Ascending aorta (tissue), 2 donors: Measurements from ENCODE around the gene SERTAD3. TPM values are rescaled to one million over a fixed set of nuclear protein-coding genes. Genes with fewer than 3 reads are reported as not detected.

Source experiments
- DNase-seq, 2 donors: peaks; one replicate each; pipeline ENCODE4 v3.0.0-alpha.2; 2019; ENCODE audit warnings: low spot score in 2 of 2
- H3K27ac ChIP-seq, 2 donors: fragments of 200-600 bp; sonication (generic); one replicate each; pipeline ENCODE4 v1.5.1; 2016 to 2017; ENCODE audit warnings: mild to moderate bottlenecking in 1 of 2
- H3K27me3 ChIP-seq: fragments of 200-600 bp; sonication (generic); one replicate; pipeline ENCODE4 v1.5.1; 2017
- H3K36me3 ChIP-seq, 2 donors: fragments of 200-600 bp; sonication (generic); one replicate each; pipeline ENCODE4 v1.5.1; 2016
- H3K4me1 ChIP-seq, 2 donors: fragments of 200-600 bp; sonication (generic); one replicate each; pipeline ENCODE4 v1.5.1; 2016 to 2017; ENCODE audit warnings: mild to moderate bottlenecking in 1 of 2
- H3K4me3 ChIP-seq, 2 donors: fragments of 200-600 bp; sonication (generic); one replicate each; pipeline ENCODE4 v1.5.1; 2016 to 2017; ENCODE audit warnings: mild to moderate bottlenecking in 1 of 2
- H3K9me3 ChIP-seq, 2 donors: fragments of 200-600 bp; sonication (generic); one replicate each; pipeline ENCODE4 v1.5.1; 2016
- intact Hi-C: fragments of 100-400 bp; cut with DNase I; formaldehyde crosslinking; loops from one replicate; pipeline ENCODE4 v1.15.1; 2023
- total RNA-seq: library from RNA; depleted of rRNA; stranded (reverse); fragments of >200 nt; gene quantifications from one replicate; pipeline ENCODE4 v1.1.0, GENCODE V29; 2016
- TF ChIP-seq, protein P1 (sequence below), 3 experiments: fragments of 200-600 bp in 2 of 3; fragments of 450-650 bp in 1 of 3; sonication (generic) in 2 of 3; IDR thresholded peaks; one replicate each; pipeline ENCODE4 v1.5.1; 2016 to 2019; ENCODE audit warnings: antibody characterized with exemption in 3 of 3, mild to moderate bottlenecking in 1 of 3, moderate library complexity in 1 of 3

The SERTAD3 gene
- total RNA-seq, 1 donor from 2014 or later: 36.9 TPM

DNA sequence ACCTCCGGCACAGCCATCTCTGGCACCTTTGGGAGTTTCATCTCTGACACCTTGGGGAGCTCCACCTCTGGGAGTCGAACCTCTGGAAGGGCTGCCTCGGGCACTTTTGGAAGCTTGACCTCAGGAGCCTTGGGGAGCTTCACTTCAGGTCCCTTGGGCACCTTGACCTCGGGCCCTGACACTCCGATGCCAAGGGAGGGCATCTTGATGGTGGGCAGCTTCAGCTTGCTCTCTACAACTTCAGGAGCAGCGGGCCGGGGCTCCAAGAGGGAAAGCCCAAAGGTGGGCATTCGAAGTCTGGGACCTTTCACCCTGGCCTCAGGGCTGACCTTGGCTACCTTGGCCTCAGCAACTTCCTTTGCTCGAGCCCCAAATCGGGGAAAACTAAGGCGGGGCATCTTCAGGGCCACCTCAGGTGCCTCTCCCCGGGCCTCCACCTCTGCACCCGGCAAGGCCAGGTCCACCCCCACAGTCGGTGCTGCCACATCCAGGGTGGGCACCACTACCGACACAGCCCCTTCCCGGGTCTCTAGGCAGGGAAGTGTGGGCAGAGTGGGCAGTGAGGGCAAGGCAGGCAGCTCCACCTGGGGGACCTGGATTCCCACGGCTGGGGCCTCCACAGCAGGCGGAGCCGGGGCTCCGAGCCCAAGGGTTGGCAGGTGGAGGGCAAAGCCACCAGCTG, 47.1 kb downstream of the SERTAD3 start:
- no peak overlapping the region for H3K4me3 ChIP-seq
- H3K27ac ChIP-seq: no peak overlapping the region
- H3K9me3 ChIP-seq: no peaks in the 10 kb centered on the region
- intact Hi-C loops: no loop called here
- TF ChIP-seq, protein P1, sequence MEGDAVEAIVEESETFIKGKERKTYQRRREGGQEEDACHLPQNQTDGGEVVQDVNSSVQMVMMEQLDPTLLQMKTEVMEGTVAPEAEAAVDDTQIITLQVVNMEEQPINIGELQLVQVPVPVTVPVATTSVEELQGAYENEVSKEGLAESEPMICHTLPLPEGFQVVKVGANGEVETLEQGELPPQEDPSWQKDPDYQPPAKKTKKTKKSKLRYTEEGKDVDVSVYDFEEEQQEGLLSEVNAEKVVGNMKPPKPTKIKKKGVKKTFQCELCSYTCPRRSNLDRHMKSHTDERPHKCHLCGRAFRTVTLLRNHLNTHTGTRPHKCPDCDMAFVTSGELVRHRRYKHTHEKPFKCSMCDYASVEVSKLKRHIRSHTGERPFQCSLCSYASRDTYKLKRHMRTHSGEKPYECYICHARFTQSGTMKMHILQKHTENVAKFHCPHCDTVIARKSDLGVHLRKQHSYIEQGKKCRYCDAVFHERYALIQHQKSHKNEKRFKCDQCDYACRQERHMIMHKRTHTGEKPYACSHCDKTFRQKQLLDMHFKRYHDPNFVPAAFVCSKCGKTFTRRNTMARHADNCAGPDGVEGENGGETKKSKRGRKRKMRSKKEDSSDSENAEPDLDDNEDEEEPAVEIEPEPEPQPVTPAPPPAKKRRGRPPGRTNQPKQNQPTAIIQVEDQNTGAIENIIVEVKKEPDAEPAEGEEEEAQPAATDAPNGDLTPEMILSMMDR (IDR thresholded peaks at IDR 0.05): no peak
- no peak for DNase-seq
- H3K4me1 ChIP-seq: no peaks in the 10 kb centered on the region
- no peaks in the 10 kb centered on the region for H3K36me3 ChIP-seq
- H3K27me3 ChIP-seq: no peaks in the 10 kb centered on the region

DNA sequence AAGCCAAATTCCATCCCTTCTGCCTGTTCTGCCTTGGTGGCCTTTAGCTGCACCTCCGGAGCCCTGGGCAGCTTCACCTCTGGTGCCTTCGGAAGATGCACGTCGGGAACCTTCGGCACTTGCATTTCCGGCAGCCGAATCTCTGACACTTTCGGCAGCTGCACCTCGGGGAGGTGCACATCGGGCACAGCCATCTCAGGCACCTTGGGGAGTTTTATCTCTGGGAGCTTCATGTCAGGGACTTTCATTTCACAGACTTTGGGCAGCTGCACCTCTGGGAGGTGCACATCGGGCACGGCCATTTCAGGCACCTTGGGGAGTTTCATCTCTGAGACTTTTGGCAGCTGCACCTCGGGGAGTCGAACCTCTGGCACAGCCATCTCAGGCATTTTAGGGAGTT, 48.2 kb downstream of the SERTAD3 start:
- Histone ChIP-seq H3K36me3 (no peaks in the 10 kb centered on the region), H3K27me3 (no peaks in the 10 kb centered on the region), H3K4me1 (no peaks in the 10 kb centered on the region), H3K4me3 (no peak overlapping the region), H3K27ac (no peak overlapping the region), H3K9me3 (no peaks in the 10 kb centered on the region)
- TF ChIP-seq, protein P1 (IDR thresholded peaks at IDR 0.05): no peak
- no peak for DNase-seq
- intact Hi-C loops: no loop called here

DNA sequence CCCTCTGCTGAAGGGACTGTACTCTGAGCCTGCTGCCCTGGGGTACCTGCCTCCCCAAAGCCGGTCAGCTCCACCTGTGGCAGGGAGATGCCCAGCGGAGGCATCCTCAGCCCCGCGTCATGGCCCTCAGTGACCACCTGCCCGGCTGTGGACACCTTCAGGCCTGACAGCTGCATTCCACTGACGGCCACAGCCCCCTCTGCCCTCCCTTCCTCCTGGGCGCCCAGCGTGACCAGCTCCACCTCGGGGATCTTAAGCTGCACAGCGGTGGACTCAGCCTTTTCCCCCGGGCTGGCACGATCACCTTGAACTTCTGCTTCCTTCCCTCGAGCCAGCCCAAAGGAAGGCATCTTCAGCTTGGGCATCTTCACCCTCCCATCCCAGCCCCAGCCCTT, 49.3 kb downstream of the SERTAD3 start:
- no peak overlapping the region for H3K4me3 ChIP-seq
- H3K36me3 ChIP-seq: no peaks in the 10 kb centered on the region
- no peaks in the 10 kb centered on the region for H3K27me3 ChIP-seq
- intact Hi-C loops: no loop called here
- DNase-seq: no peak
- no peak overlapping the region for H3K27ac ChIP-seq
- H3K4me1 ChIP-seq: no peaks in the 10 kb centered on the region
- no peaks in the 10 kb centered on the region for H3K9me3 ChIP-seq
- TF ChIP-seq, protein P1 (IDR thresholded peaks at IDR 0.05): no peak

DNA sequence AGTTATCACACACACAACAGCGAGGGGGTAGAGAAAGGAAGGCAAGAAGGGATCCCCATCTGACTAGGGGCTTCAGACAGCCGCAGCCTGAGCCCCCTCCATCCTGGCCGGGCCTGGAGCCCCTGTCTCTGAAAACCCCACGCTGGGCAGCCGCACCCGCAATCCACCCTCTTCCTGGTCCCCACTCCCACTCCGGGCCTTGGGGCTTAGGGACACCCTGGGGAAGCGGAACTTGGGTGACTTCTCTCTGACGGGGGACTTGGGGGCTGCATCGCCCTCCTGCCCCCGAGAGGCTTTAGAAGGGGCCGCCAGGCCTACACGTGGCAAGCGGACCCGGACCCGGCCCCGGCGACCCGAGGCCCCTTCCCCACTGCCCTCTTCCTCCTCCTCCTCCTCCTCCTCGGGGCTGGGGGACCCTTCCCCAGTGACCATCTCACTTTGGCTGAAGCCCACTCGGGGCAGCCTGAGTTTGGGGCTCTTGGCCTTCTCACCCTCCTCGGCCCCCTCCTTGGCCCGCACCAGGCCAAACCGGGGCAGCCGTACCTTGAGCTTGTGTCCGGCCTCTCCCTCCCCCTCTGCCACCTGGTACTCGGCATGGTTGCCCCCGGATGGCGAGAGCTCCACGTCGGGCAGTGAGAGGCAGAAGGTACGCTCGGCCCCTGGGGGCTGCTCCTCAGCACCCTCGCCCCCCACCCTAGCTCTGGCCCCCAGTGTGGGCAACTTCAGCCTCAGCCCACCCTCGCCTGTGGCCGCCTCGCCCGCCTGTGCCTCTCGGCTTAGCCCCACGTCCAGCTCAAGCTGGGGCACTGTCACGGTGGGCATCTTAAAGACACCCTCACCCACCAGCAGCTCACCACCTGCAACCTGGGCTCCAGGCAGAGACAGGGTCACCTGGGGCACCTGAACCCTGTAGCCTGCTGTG, 50.0 kb downstream of the SERTAD3 start:
- Histone ChIP-seq H3K9me3 (no peaks in the 10 kb centered on the region), H3K27ac (no peak overlapping the region), H3K4me1 (no peaks in the 10 kb centered on the region), H3K27me3 (no peaks in the 10 kb centered on the region), H3K36me3 (no peaks in the 10 kb centered on the region), H3K4me3 (no peak overlapping the region)
- TF ChIP-seq, protein P1 (IDR thresholded peaks at IDR 0.05): no peak
- intact Hi-C loops: no loop called here
- no peak for DNase-seq

- H3K27ac ChIP-seq: no peak overlapping the region
- no peak for DNase-seq
- H3K4me1 ChIP-seq: no peaks in the 10 kb centered on the region
- no peaks in the 10 kb centered on the region for H3K9me3 ChIP-seq
- TF ChIP-seq, protein P1 (IDR thresholded peaks at IDR 0.05): peak in 1 of 3 experiments; percentile 12
- H3K36me3 ChIP-seq: no peaks in the 10 kb centered on the region
- no peak overlapping the region for H3K4me3 ChIP-seq
- H3K27me3 ChIP-seq: no peaks in the 10 kb centered on the region
- intact Hi-C loops: no loop called here
Observed at GRCh38 chr19:40392894-40393517, 51.1 kb downstream of the SERTAD3 start.
